OCI-LY1 (cell line): Measurements from ENCODE around the gene CD300E.

Experiments
- H2AFZ ChIP-seq: fragments of 200-600 bp; sonication (generic), shearing (Covaris generic); 2 replicates; pipeline ENCODE4 v1.6.0; 2014; ENCODE audit warnings: antibody characterized with exemption, mild to moderate bottlenecking, low read length
- H3F3A ChIP-seq: fragments of 200-600 bp; sonication (generic), shearing (Covaris generic); 2 replicates; pipeline ENCODE4 v1.6.0; 2014; ENCODE audit warnings: mild to moderate bottlenecking, antibody characterized with exemption, low read length, moderate library complexity; ENCODE audit not compliant: insufficient read depth
- H3K27ac ChIP-seq: fragments of 200-600 bp; sonication (generic); 2 replicates; pipeline ENCODE4 v1.5.1; 2014; ENCODE audit warnings: low read length, mixed run types, mild to moderate bottlenecking, low read depth; ENCODE audit not compliant: poor library complexity, severe bottlenecking
- H3K27me3 ChIP-seq: fragments of 200-600 bp; sonication (generic); 2 replicates; pipeline ENCODE4 v1.6.0; 2014; ENCODE audit warnings: antibody characterized with exemption, mild to moderate bottlenecking, low read length, moderate library complexity; ENCODE audit not compliant: insufficient read depth
- H3K36me3 ChIP-seq: fragments of 200-600 bp; sonication (generic); 2 replicates; pipeline ENCODE4 v1.6.1; 2014; ENCODE audit warnings: mild to moderate bottlenecking, antibody characterized with exemption, low read length, moderate library complexity, mixed read lengths; ENCODE audit not compliant: insufficient read depth
- H3K4me1 ChIP-seq: fragments of 200-600 bp; sonication (generic); 2 replicates; pipeline ENCODE4 v1.5.1; 2014; ENCODE audit warnings: mild to moderate bottlenecking, low read length, moderate library complexity; ENCODE audit not compliant: insufficient read depth, severe bottlenecking
- H3K4me2 ChIP-seq: fragments of 200-600 bp; sonication (generic), shearing (Covaris generic); 2 replicates; pipeline ENCODE4 v1.6.1; 2014; ENCODE audit warnings: low read length
- H3K4me3 ChIP-seq: fragments of 200-600 bp; sonication (generic); 2 replicates; pipeline ENCODE4 v1.5.1; 2014; ENCODE audit warnings: low read length, low read depth, mild to moderate bottlenecking, mixed read lengths; ENCODE audit not compliant: poor library complexity, severe bottlenecking
- H3K79me2 ChIP-seq: fragments of 200-600 bp; shearing (Covaris generic); 2 replicates; pipeline ENCODE4 v1.6.1; 2016; ENCODE audit warnings: mixed run types, low read length, mixed read lengths; ENCODE audit not compliant: insufficient read depth
- H3K9ac ChIP-seq: fragments of 200-600 bp; sonication (generic), shearing (Covaris generic); 2 replicates; pipeline ENCODE4 v1.6.1; 2014; ENCODE audit warnings: mild to moderate bottlenecking, low read length, mixed read lengths
- H3K9me2 ChIP-seq: fragments of 200-600 bp; sonication (generic), shearing (Covaris generic); 2 replicates; pipeline ENCODE4 v1.6.1; 2014; ENCODE audit warnings: low read depth, mild to moderate bottlenecking, low read length, mixed read lengths
- H3K9me3 ChIP-seq: fragments of 200-600 bp; shearing (Covaris generic); 2 replicates; pipeline ENCODE4 v1.6.1; 2014; ENCODE audit warnings: low read length, mixed read lengths
- H4K20me1 ChIP-seq: fragments of 200-600 bp; sonication (generic), shearing (Covaris generic); 2 replicates; pipeline ENCODE4 v1.6.0; 2016; ENCODE audit warnings: mild to moderate bottlenecking, low read length; ENCODE audit not compliant: insufficient read depth
- EZH2 ChIP-seq: fragments of 200-600 bp; sonication (generic), shearing (Covaris generic); IDR thresholded peaks from 2 replicates; pipeline ENCODE4 v1.8.0; 2017; ENCODE audit warnings: borderline replicate concordance, mixed run types, mild to moderate bottlenecking, antibody characterized with exemption, low read length, moderate library complexity, mixed read lengths
- TF ChIP-seq, protein P1 (sequence below): fragments of 200-600 bp; sonication (generic), shearing (Covaris generic); IDR thresholded peaks from 2 replicates; pipeline ENCODE4 v1.5.1; 2017; ENCODE audit warnings: mild to moderate bottlenecking, antibody characterized with exemption, low read length, moderate library complexity, mixed read lengths

Gene CD300E

DNA sequence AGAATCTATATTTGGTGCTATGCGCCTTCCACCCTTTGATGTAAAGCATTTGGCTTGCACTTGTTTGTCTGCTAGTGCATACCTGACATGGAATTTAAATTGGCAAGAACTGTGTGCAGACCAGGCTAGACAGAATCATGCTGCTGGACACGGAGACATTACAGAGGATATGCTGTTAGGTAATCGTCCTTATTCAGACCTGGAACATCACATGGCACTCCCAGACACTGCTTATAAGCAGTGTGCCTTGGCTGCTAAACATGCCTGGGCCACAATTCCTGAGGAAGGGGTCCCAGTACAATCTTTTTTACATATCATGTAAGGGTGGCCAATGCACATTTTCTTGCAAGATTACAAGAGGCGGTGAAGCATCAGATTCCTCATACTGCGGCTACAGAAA lies 37.8 kb downstream of the CD300E start:
- Histone ChIP-seq H3K79me2 (no peaks in the 10 kb centered on the region), H4K20me1 (no peaks in the 10 kb centered on the region), H3K9me2 (no peaks in the 10 kb centered on the region), H3K27ac (no peak overlapping the region), H3K4me1 (no peaks in the 10 kb centered on the region), H2AFZ (no peak overlapping the region), H3K9me3 (no peaks in the 10 kb centered on the region), H3K4me3 (no peak overlapping the region), H3K27me3 (0 out of 2 replicates have a peak, but pooled peaks cover 3% of the 10 kb centered on the region), H3K36me3 (no peaks in the 10 kb centered on the region), H3K9ac (no peak overlapping the region), H3F3A (no peaks in the 10 kb centered on the region), H3K4me2 (no peak overlapping the region)
- no peak for TF ChIP-seq EZH2
- TF ChIP-seq, protein P1, sequence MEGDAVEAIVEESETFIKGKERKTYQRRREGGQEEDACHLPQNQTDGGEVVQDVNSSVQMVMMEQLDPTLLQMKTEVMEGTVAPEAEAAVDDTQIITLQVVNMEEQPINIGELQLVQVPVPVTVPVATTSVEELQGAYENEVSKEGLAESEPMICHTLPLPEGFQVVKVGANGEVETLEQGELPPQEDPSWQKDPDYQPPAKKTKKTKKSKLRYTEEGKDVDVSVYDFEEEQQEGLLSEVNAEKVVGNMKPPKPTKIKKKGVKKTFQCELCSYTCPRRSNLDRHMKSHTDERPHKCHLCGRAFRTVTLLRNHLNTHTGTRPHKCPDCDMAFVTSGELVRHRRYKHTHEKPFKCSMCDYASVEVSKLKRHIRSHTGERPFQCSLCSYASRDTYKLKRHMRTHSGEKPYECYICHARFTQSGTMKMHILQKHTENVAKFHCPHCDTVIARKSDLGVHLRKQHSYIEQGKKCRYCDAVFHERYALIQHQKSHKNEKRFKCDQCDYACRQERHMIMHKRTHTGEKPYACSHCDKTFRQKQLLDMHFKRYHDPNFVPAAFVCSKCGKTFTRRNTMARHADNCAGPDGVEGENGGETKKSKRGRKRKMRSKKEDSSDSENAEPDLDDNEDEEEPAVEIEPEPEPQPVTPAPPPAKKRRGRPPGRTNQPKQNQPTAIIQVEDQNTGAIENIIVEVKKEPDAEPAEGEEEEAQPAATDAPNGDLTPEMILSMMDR = no peak

DNA sequence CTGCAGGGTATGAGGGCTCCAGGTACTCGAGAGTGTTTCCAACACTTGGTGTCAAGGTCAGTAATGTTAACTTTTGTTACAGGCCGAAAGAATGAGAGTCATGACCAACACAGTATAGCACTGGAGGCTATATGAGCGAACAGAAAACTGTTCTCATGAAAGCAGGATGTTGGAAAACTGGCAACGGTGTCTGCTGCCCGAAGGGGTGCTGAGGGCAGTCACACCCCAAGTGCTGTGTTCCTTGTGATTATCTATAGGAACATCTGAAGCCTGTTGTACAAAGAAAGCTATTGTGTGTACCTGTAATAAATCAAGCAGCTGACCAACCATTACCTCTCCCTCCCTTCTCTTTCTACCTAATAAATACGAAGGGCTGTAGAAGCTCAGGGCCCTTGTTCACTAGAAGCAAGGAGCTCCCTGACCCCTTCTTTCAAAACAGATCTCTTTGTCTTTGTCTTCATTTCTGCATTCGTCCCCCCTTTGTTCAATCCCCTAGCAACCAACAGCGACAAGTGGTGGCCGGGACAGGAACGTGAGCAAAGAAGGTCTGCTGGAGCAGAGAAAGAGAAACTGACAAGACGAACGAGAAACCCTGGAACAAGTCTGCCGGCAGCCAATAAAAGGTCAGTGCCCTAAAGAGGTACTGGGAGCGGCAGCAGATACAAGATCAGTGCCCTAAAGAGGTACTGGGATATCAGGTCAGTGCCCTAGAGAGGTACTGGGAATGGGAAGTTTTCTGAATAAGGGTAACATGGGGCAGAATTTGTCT lies 39.1 kb downstream of the CD300E start:
- H3K9me3 ChIP-seq = no peaks in the 10 kb centered on the region
- no peaks in the 10 kb centered on the region for H3K79me2 ChIP-seq
- H3K27me3 ChIP-seq = 0 out of 2 replicates have a peak, but pooled peaks cover 3% of the 10 kb centered on the region
- H3K27ac ChIP-seq = no peak overlapping the region
- no peak overlapping the region for H3K4me3 ChIP-seq
- H3F3A ChIP-seq = no peaks in the 10 kb centered on the region
- no peaks in the 10 kb centered on the region for H3K36me3 ChIP-seq
- no peaks in the 10 kb centered on the region for H4K20me1 ChIP-seq
- H3K4me2 ChIP-seq = no peak overlapping the region
- H3K9me2 ChIP-seq = no peaks in the 10 kb centered on the region
- no peaks in the 10 kb centered on the region for H3K4me1 ChIP-seq
- no peak overlapping the region for H2AFZ ChIP-seq
- TF ChIP-seq, protein P1 = no peak
- TF ChIP-seq EZH2 = no peak
- no peak overlapping the region for H3K9ac ChIP-seq

DNA sequence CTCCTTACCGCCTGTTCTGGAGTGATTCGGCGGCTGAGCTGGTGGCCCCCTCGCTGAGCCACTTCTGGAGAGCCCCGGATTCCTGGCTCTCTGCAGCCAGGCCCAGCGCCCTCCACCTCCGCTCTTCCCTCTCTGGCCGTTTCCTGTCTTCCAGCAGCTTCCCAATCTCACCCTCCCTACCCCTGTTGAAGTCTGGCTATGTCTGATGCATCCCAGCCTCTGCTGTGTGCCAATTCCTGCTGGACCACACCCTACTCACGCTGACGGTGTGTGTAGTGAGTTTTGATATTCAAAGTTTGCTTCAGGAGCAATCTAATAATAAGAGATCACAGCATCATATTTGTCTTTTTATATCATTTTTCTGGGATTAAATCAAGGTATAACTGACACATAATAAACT lies 40.9 kb downstream of the CD300E start:
- H3F3A ChIP-seq = no peaks in the 10 kb centered on the region
- no peak overlapping the region for H3K9ac ChIP-seq
- no peak overlapping the region for H3K4me2 ChIP-seq
- TF ChIP-seq, protein P1 = no peak
- TF ChIP-seq EZH2 = no peak
- H3K36me3 ChIP-seq = no peaks in the 10 kb centered on the region
- 0 out of 2 replicates have a peak, but pooled peaks cover 3% of the 10 kb centered on the region for H3K27me3 ChIP-seq
- no peaks in the 10 kb centered on the region for H4K20me1 ChIP-seq
- no peaks in the 10 kb centered on the region for H3K4me1 ChIP-seq
- H3K27ac ChIP-seq = no peak overlapping the region
- H3K4me3 ChIP-seq = no peak overlapping the region
- H2AFZ ChIP-seq = no peak overlapping the region
- H3K79me2 ChIP-seq = no peaks in the 10 kb centered on the region
- H3K9me3 ChIP-seq = no peaks in the 10 kb centered on the region
- H3K9me2 ChIP-seq = no peaks in the 10 kb centered on the region
